Memory B cell (primary cell): Measurements from ENCODE around the gene THBS4.

Experiments used
- ATAC-seq: fragments of 150-1000 bp; cut with Tn5 transposase; 2 replicates; pipeline ENCODE4 v1.10.0; 2021; ENCODE audit warnings: low read depth, mild to moderate bottlenecking, moderate library complexity
- DNase-seq, 2 donors: peaks; one replicate each; pipeline ENCODE4 v3.0.0; 2022; ENCODE audit warnings: low spot score in 2 of 2
- H3K27ac Mint-ChIP-seq: one replicate; pipeline ENCODE4 v1.8.0; 2022; ENCODE audit warnings: mild to moderate bottlenecking, moderate library complexity, mixed read lengths
- H3K27me3 Mint-ChIP-seq: one replicate; pipeline ENCODE4 v1.8.0; 2022; ENCODE audit warnings: mixed read lengths
- H3K36me3 Mint-ChIP-seq: one replicate; pipeline ENCODE4 v1.8.0; 2022; ENCODE audit warnings: mild to moderate bottlenecking, mixed read lengths
- H3K4me1 Mint-ChIP-seq: one replicate; pipeline ENCODE4 v1.8.0; 2022; ENCODE audit warnings: mixed read lengths
- H3K4me3 Mint-ChIP-seq: one replicate; pipeline ENCODE4 v1.8.0; 2022; ENCODE audit warnings: mild to moderate bottlenecking, moderate library complexity, mixed read lengths
- H3K9me3 Mint-ChIP-seq: one replicate; pipeline ENCODE4 v1.8.0; 2022; ENCODE audit warnings: mixed read lengths

THBS4 gene

DNA sequence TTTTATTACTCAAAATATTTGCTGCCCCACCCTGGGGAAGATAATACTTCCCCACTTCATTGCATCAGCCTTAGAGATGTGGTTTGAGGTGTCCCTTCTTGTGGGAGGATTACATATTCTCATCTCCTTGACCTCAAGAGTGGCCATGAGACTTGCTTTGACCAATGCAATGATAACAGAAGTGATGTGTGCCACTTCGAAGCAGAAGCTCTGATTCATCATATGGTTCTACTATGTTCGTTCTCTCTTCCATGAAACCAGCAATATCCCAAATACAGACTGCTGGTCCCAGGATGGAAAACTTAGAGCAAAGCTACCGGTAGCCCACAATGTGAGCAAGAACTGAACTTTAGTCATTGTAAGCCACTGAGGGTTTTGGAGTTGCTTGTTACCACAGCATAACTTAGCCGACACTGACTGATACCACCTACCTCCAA lies 92.0 kb downstream of the THBS4 start:
- H3K9me3 Mint-ChIP-seq: peaks cover 11% of the 10 kb centered on the region
- H3K27me3 Mint-ChIP-seq: no peaks in the 10 kb centered on the region
- H3K27ac Mint-ChIP-seq: no peak overlapping the region
- no peaks in the 10 kb centered on the region for H3K36me3 Mint-ChIP-seq
- H3K4me3 Mint-ChIP-seq: no peak overlapping the region
- ATAC-seq: no peak
- H3K4me1 Mint-ChIP-seq: peaks cover 17% of the 10 kb centered on the region
- no peak for DNase-seq

- DNase-seq (no peak), ATAC-seq (no peak)
- no peaks in the 10 kb centered on the region for H3K27me3 Mint-ChIP-seq
- H3K27ac Mint-ChIP-seq: no peak overlapping the region
- H3K9me3 Mint-ChIP-seq: peaks cover 11% of the 10 kb centered on the region
- H3K36me3 Mint-ChIP-seq: no peaks in the 10 kb centered on the region
- peaks cover 15% of the 10 kb centered on the region for H3K4me1 Mint-ChIP-seq
- H3K4me3 Mint-ChIP-seq: no peak overlapping the region
Observed at GRCh38 chr5:80128141-80128540, 93.0 kb downstream of the THBS4 start.

DNA sequence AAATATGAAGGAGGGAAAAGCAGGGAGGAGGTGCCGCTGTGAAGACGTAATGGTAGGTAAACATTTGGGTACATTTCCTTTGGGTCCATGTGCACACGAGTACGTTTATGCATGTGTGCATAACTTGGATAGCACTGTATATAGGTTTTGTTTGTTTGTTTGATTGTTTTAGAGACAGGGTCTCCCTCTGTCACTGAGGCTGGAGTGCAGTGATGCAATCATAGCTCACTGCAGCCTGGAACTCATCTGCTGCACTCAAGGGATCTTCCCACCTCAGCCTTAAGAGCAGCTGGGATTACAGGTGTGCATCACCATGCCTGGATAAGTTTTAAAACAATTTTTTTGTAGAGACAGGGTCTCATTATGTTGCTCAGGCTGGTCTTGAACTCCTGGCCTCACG lies 94.0 kb downstream of the THBS4 start:
- H3K36me3 Mint-ChIP-seq: no peaks in the 10 kb centered on the region
- H3K4me1 Mint-ChIP-seq: peaks cover 15% of the 10 kb centered on the region
- H3K4me3 Mint-ChIP-seq: no peak overlapping the region
- ATAC-seq: no peak
- H3K27ac Mint-ChIP-seq: no peak overlapping the region
- no peak for DNase-seq
- H3K27me3 Mint-ChIP-seq: no peaks in the 10 kb centered on the region
- H3K9me3 Mint-ChIP-seq: peaks cover 11% of the 10 kb centered on the region
